ENCODE results near the gene LRIF1. TPM values are rescaled to one million over a fixed set of nuclear protein-coding genes. Genes with fewer than 3 reads are reported as not detected.

Gene LRIF1
- total RNA-seq, 4 donors from 2014 or later, result 2.6 to 12.0 (median 7.6) TPM

DNA sequence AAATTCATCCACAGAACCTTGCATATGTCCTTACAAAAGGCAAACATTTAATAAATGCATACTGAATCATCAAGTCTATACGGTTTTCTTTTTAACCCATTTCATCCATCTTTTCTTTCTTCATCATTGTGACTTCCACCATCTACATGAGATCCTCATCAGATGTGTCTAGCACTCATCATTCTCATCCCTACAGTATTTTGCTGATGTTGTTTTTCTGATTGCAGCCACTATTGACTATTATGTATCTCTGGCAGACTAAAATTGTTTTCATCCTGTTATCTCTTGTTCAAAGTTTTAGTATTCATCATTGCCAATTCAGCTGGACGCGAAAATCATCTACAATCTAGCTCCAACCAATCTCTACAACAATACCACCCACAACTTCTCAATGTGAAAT is 5.9 kb downstream of the LRIF1 start:
- no peak overlapping the region for H3K4me3 ChIP-seq
- H3K27me3 ChIP-seq, result no peaks in the 10 kb centered on the region
- intact Hi-C loops (cut with DNase I; ENCODE audit: low total_unique reads), result no loop called here
- H3K4me1 ChIP-seq, result no peaks in the 10 kb centered on the region
- no peak for DNase-seq
- H3K36me3 ChIP-seq, result no peaks in the 10 kb centered on the region
- H3K9me3 ChIP-seq, result no peaks in the 10 kb centered on the region
- no peak for TF ChIP-seq POLR2A (IDR thresholded peaks at IDR 0.05)
- TF ChIP-seq, protein P1, sequence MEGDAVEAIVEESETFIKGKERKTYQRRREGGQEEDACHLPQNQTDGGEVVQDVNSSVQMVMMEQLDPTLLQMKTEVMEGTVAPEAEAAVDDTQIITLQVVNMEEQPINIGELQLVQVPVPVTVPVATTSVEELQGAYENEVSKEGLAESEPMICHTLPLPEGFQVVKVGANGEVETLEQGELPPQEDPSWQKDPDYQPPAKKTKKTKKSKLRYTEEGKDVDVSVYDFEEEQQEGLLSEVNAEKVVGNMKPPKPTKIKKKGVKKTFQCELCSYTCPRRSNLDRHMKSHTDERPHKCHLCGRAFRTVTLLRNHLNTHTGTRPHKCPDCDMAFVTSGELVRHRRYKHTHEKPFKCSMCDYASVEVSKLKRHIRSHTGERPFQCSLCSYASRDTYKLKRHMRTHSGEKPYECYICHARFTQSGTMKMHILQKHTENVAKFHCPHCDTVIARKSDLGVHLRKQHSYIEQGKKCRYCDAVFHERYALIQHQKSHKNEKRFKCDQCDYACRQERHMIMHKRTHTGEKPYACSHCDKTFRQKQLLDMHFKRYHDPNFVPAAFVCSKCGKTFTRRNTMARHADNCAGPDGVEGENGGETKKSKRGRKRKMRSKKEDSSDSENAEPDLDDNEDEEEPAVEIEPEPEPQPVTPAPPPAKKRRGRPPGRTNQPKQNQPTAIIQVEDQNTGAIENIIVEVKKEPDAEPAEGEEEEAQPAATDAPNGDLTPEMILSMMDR (IDR thresholded peaks at IDR 0.05), result no peak
- no peak overlapping the region for H3K27ac ChIP-seq

DNA sequence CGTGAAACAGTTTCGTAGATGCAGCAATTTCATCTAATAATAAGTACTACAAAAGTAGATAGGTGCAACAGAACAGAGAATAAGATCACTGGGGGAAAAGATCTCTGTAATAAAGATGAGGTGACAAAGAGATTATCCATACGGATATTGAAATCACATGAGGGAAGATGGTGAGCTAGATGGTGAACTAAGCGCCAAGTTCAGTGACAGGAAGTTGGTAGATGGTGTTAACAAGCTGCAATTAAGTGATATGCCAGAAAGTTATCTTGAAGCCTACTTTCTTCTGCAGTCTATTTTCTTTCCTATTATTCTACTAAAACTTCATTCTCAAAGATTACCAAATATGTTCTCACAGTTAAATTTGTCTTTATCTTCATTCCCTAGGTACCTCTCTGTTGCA is 7.1 kb downstream of the LRIF1 start:
- no peaks in the 10 kb centered on the region for H3K4me1 ChIP-seq
- no peak overlapping the region for H3K27ac ChIP-seq
- H3K27me3 ChIP-seq, result no peaks in the 10 kb centered on the region
- no peak overlapping the region for H3K4me3 ChIP-seq
- intact Hi-C loops (cut with DNase I; ENCODE audit: low total_unique reads), result no loop called here
- H3K36me3 ChIP-seq, result no peaks in the 10 kb centered on the region
- TF ChIP-seq, protein P1 (IDR thresholded peaks at IDR 0.05), result no peak
- no peak for TF ChIP-seq POLR2A (IDR thresholded peaks at IDR 0.05)
- no peak for DNase-seq
- no peaks in the 10 kb centered on the region for H3K9me3 ChIP-seq

DNA sequence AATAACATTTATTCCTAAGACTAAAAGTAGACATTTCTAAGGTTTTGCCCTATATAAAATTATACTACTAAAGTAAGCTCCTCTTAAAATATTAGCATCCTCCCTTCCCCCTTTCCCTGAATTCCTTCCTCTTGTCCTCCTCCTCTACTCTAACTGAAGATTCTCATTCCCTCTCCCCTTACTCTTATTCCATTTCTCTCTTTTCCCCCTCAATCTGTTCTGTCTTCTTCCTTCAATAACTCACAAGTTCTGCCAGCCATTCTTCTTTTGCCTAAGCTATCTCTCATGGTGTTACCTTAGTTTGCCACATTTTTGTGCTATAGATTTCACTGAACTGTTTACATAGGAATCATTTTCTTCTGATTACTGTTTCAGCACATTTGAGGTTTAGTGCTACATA is 10.7 kb downstream of the LRIF1 start:
- TF ChIP-seq, protein P1 (IDR thresholded peaks at IDR 0.05), result no peak
- no peak for TF ChIP-seq POLR2A (IDR thresholded peaks at IDR 0.05)
- intact Hi-C loops (cut with DNase I; ENCODE audit: low total_unique reads), result no loop called here
- no peaks in the 10 kb centered on the region for H3K4me1 ChIP-seq
- no peaks in the 10 kb centered on the region for H3K9me3 ChIP-seq
- no peak overlapping the region for H3K27ac ChIP-seq
- no peak for DNase-seq
- no peaks in the 10 kb centered on the region for H3K36me3 ChIP-seq
- H3K27me3 ChIP-seq, result no peaks in the 10 kb centered on the region
- H3K4me3 ChIP-seq, result no peak overlapping the region

DNA sequence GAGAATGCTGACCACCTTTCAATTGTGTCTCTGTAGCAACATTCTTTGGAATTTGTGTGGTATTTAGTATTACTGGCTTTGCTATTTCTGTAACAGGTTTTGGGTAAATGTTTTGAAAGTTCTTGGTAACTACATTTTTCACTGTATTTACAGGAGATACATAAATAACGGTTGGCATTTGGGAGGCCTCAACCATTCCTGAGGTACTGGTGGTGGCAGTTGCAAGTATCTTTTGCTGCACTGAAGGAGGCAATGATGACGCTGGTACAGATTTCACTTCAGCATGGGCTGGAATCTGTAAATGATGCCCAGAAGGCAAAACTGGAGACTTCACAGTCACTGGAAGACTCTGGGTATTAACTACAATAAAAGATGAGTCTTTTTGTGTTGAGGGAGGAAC is 11.7 kb downstream of the LRIF1 start:
- no peaks in the 10 kb centered on the region for H3K27me3 ChIP-seq
- no peak for TF ChIP-seq POLR2A (IDR thresholded peaks at IDR 0.05)
- TF ChIP-seq, protein P1 (IDR thresholded peaks at IDR 0.05), result no peak
- H3K27ac ChIP-seq, result no peak overlapping the region
- no peak overlapping the region for H3K4me3 ChIP-seq
- no peaks in the 10 kb centered on the region for H3K4me1 ChIP-seq
- intact Hi-C loops (cut with DNase I; ENCODE audit: low total_unique reads), result no loop called here
- DNase-seq, result no peak
- H3K9me3 ChIP-seq, result no peaks in the 10 kb centered on the region
- H3K36me3 ChIP-seq, result no peaks in the 10 kb centered on the region

DNA sequence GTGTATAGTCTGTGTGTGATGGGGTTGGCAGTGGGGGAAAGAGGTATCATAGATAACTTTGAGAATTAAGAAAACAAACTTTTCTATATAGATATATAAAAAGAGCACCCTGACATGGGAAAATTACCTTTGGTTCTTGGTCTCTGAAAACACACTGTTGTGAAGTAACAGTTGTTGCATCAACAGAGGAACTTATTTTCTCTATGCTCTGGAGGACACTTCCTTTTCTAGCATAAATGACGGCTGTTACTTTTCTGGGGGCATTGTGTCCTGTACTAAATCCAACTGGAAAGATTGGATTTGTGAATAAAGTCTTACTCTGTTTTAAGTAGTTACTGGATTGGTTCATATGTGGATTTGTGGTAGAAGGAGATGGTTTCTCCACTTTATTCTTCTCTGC is 12.6 kb downstream of the LRIF1 start:
- Histone ChIP-seq H3K4me1 (no peaks in the 10 kb centered on the region), H3K36me3 (no peaks in the 10 kb centered on the region), H3K27me3 (no peaks in the 10 kb centered on the region), H3K27ac (no peak overlapping the region), H3K4me3 (no peak overlapping the region), H3K9me3 (peaks cover 0 to 2% of the 10 kb centered on the region in 2 donors)
- TF ChIP-seq POLR2A (IDR thresholded peaks at IDR 0.05), result no peak
- TF ChIP-seq, protein P1 (IDR thresholded peaks at IDR 0.05), result no peak
- intact Hi-C loops (cut with DNase I; ENCODE audit: low total_unique reads), result no loop called here
- no peak for DNase-seq

Data from uterus (tissue), 4 donors.